Measurements from ENCODE around the gene PPP1R12B.
"Not testable (repeated sequence)": the region's sequence is repeated elsewhere in the genome, so short reads cannot be mapped to it uniquely, and the experiment has no call there.

The PPP1R12B gene

GRCh38 chr1:202493112-202493511 lies 144.6 kb downstream of the PPP1R12B start:
- DNase-seq, result not testable (repeated sequence)

- no peak for DNase-seq
Measured at GRCh38 chr1:202498542-202498941, 150.0 kb downstream of the PPP1R12B start.

- not testable (repeated sequence) for DNase-seq
Measured at GRCh38 chr1:202499997-202500396, 151.5 kb downstream of the PPP1R12B start.

GRCh38 chr1:202501281-202501680 lies 152.8 kb downstream of the PPP1R12B start:
- DNase-seq, result peak; percentile 13

GRCh38 chr1:202505356-202505755 lies 156.9 kb downstream of the PPP1R12B start:
- no peak for DNase-seq

- not testable (repeated sequence) for DNase-seq
Measured at GRCh38 chr1:202505880-202506575, 157.5 kb downstream of the PPP1R12B start.

- DNase-seq, result not testable (repeated sequence)
Measured at GRCh38 chr1:202508863-202509262, 160.4 kb downstream of the PPP1R12B start.

- DNase-seq, result not testable (repeated sequence)
Measured at GRCh38 chr1:202513875-202514274, 165.4 kb downstream of the PPP1R12B start.

GRCh38 chr1:202516434-202516877 lies 168.0 kb downstream of the PPP1R12B start:
- DNase-seq, result no peak

- not testable (repeated sequence) for DNase-seq
Measured at GRCh38 chr1:202517146-202517545, 168.6 kb downstream of the PPP1R12B start.

GRCh38 chr1:202518180-202518579 lies 169.7 kb downstream of the PPP1R12B start:
- DNase-seq, result not testable (repeated sequence)

GRCh38 chr1:202518905-202519304 lies 170.4 kb downstream of the PPP1R12B start:
- DNase-seq, result not testable (repeated sequence)

- not testable (repeated sequence) for DNase-seq
Measured at GRCh38 chr1:202520129-202520856, 171.8 kb downstream of the PPP1R12B start.

- DNase-seq, result not testable (repeated sequence)
Measured at GRCh38 chr1:202520857-202521216, 172.3 kb downstream of the PPP1R12B start.

GRCh38 chr1:202521484-202521883 lies 173.0 kb downstream of the PPP1R12B start:
- not testable (repeated sequence) for DNase-seq

- no peak for DNase-seq
Measured at GRCh38 chr1:202521886-202522285, 173.4 kb downstream of the PPP1R12B start.

- not testable (repeated sequence) for DNase-seq
Measured at GRCh38 chr1:202526056-202526455, 177.6 kb downstream of the PPP1R12B start.

- DNase-seq, result not testable (repeated sequence)
Measured at GRCh38 chr1:202528096-202528722, 179.7 kb downstream of the PPP1R12B start.

GRCh38 chr1:202530686-202531085 lies 182.2 kb downstream of the PPP1R12B start:
- not testable (repeated sequence) for DNase-seq

- no peak for DNase-seq
Measured at GRCh38 chr1:202531472-202531811, 182.9 kb downstream of the PPP1R12B start.

- DNase-seq, result not testable (repeated sequence)
Measured at GRCh38 chr1:202531812-202532616, 183.5 kb downstream of the PPP1R12B start.

GRCh38 chr1:202539166-202539574 lies 190.7 kb downstream of the PPP1R12B start:
- not testable (repeated sequence) for DNase-seq

GRCh38 chr1:202539583-202539982 lies 191.1 kb downstream of the PPP1R12B start:
- not testable (repeated sequence) for DNase-seq
